Fibroblast of the aortic adventitia (primary cell): Measurements from ENCODE around the gene UBE2J2. TPM values are rescaled to one million over a fixed set of nuclear protein-coding genes. Genes with fewer than 3 reads are reported as not detected.

Source experiments
- DNase-seq: peaks from one replicate; pipeline ENCODE4 v3.0.0-alpha.2; 2010; ENCODE audit warnings: low read depth
- H3K4me3 ChIP-seq: 2 replicates; pipeline ENCODE4 v1.5.1; 2011; ENCODE audit warnings: low read depth, mild to moderate bottlenecking, control low read depth, low read length, moderate library complexity
- CTCF ChIP-seq: IDR thresholded peaks from 2 replicates; pipeline ENCODE4 v1.5.1; 2011; ENCODE audit warnings: mild to moderate bottlenecking, low read length, control low read depth, inconsistent platforms; ENCODE audit not compliant: insufficient read depth
- total RNA-seq: library from RNA; depleted of rRNA; stranded (reverse); fragments of >200 nt; gene quantifications from 2 replicates; pipeline ENCODE4 v1.2.3, GENCODE V29; 2012; ENCODE audit warnings: low replicate concordance

UBE2J2 gene
- total RNA-seq, 1 donor: 35.3 TPM

DNA sequence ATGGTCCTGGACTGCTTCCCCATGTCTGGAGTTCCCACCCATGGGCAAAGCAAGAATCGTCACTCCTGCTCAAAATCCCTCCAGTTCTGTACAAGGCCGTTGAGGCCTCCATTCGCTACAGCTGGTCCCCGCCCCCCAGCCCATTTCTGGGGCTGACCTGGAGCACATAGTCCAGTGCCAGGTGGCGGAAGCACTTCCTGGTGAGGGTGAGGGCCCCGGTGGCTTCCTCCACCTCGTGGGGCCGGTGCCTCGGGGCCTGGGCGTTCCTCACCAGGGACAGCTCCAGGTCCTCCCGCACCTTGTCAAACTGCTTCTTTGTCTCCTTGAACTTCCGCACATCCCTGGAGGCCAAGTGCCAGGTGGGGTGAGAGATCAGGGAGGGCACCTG, 26.7 kb upstream of the UBE2J2 start:
- TF ChIP-seq CTCF: no peak
- DNase-seq: no peak
- no peak overlapping the region for H3K4me3 ChIP-seq

DNA sequence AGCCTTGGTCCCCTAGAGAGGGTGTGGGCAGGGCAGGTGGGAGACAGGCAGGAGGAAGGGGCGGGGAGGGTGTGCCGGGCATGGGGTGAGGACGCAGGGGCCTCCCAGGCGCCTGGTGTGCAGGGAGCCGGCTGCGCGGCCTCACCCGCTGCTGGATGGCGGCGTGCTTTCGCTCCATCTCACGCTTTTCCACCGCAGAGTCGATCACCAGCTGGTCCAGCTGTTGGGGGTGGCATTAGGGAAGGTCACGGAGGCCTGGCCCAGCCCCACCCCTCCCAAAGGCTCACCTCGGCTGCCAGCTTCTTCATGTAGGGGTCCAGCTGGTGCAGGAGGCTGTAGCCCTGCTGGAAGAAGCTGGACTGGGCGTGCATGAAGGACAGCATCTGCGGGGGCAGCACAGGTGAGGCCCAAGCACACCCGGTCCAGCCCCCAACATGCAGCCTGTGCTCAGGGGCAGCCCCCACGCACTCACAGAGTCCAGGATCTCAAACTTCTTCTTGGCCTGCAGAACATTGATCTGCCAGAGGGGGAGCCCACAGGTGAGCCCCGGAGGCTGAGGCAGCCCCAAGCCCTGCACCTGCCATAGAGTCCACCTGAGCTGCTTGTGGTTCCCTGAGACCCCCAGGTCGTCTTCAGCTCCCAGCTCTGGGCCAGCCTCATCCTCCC, 26.2 kb upstream of the UBE2J2 start:
- TF ChIP-seq CTCF: peak; percentile 31
- no peak for DNase-seq

DNA sequence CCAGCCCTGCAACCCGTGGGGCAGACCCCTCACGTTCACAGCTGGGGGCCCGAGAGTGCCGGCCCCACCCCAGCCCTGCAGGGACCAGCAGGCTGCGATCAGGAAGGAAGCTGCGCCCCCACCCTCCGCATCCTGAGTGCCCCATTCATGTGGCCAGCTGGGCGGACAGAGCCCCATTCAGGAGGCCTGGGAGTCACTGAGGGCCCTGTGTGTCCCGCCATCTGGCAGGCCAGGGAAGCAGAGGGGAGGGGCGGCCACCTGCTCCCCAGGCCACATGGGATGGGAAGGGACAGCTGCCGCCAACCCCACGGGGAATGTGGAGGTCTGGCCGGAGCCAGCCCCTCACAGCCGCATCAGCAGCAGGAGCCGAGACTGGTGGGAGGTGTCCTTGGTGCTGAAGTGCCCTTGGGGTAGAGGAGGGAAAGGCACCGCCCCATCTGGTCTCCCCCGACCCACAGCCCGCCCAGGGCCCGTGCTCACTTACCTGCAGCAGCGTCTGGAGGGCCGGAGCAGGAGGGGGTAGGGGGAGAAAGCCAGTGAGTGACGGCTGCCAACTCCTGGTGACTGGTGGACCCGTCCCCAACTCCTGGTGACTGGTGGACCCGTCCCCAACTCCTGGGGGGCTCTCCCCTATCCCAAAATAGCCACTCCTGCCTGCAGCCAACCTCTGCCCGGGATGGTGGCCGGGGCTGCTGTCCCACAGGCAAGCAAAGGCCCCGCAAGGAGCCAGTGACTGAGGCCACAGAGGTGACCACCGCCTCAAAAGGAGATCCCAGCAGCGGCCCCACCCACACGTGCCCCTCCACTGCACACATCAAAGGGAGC, 25.4 kb upstream of the UBE2J2 start:
- no peak overlapping the region for H3K4me3 ChIP-seq
- no peak for DNase-seq
- no peak for TF ChIP-seq CTCF

More for the DNA sequence above, 26.2 kb upstream of the UBE2J2 start:
- no peak overlapping the region for H3K4me3 ChIP-seq

DNA sequence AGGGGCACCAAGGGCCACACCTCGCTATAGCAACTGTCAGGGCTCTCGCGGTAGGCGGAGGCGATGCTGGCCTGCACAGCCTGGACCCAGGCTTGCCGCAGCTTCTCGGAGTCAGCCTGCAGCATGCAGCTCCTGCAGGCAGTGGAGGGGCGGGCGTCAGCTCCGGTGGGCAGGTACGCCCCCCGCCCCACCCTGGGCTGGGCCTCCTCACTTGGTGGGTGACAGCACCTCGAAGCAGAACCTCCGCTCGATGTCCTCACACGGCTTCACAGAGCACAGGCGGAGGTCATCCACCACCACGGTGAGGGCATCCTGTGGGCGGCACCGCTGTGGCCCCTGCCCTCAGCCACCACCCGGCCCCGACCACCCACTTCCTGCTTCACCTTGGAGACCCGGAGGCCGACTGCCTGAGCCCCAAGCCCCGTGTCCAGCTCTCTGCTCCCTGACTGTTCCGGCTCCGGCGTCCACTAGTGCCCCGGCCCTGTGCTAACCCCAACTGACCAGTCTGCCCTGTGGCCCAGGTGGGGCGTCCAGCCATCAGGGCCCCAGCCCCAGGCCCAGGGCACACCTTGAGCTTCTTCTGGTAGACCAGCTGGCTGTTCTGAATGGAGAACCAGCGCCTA, 24.3 kb upstream of the UBE2J2 start:
- no peak for DNase-seq
- TF ChIP-seq CTCF: no peak
- no peak overlapping the region for H3K4me3 ChIP-seq

GRCh38 chr1:1296070-1297061, 22.7 kb upstream of the UBE2J2 start:
- DNase-seq: no peak
- no peak for TF ChIP-seq CTCF
- no peak overlapping the region for H3K4me3 ChIP-seq
